Neural cell (in vitro differentiated cells): Measurements from ENCODE around the gene NDST4. TPM values are rescaled to one million over a fixed set of nuclear protein-coding genes. Genes with fewer than 3 reads are reported as not detected.

Source experiments
- H2AFZ ChIP-seq: fragments of 200-600, 300-800 bp; sonication (generic), shearing (Covaris generic); 2 replicates; pipeline ENCODE4 v1.6.0; 2014; ENCODE audit warnings: low read depth, mild to moderate bottlenecking, antibody characterized with exemption, low read length, moderate library complexity
- H3F3A ChIP-seq: fragments of 200-600 bp; shearing (Covaris generic); 2 replicates; pipeline ENCODE4 v1.6.1; 2016; ENCODE audit warnings: mild to moderate bottlenecking, moderate library complexity, mixed read lengths, antibody characterized with exemption, low read length; ENCODE audit not compliant: insufficient read depth, poor library complexity, severe bottlenecking
- H3K27ac ChIP-seq: fragments of 200-600, 300-800 bp; sonication (generic), shearing (Covaris generic); 2 replicates; pipeline ENCODE4 v1.5.1; 2014; ENCODE audit warnings: mild to moderate bottlenecking, low read length, moderate library complexity
- H3K27me3 ChIP-seq: fragments of 300-800, 200-600 bp; sonication (generic), shearing (Covaris generic); 2 replicates; pipeline ENCODE4 v1.6.0; 2014; ENCODE audit warnings: mild to moderate bottlenecking, low read depth, low read length, moderate library complexity; ENCODE audit not compliant: insufficient read depth
- H3K36me3 ChIP-seq: fragments of 300-800, 200-600 bp; sonication (generic), shearing (Covaris generic); 2 replicates; pipeline ENCODE4 v1.5.1; 2014; ENCODE audit warnings: mild to moderate bottlenecking, antibody characterized with exemption, low read length, moderate library complexity; ENCODE audit not compliant: insufficient read depth
- H3K4me2 ChIP-seq: fragments of 300-800, 200-600 bp; sonication (generic), shearing (Covaris generic); 2 replicates; pipeline ENCODE4 v1.6.0; 2014; ENCODE audit warnings: mild to moderate bottlenecking, low read length
- H3K4me3 ChIP-seq: fragments of 300-800, 200-600 bp; sonication (generic), shearing (Covaris generic); 2 replicates; pipeline ENCODE4 v1.5.1; 2014; ENCODE audit warnings: mild to moderate bottlenecking, low read length, moderate library complexity
- H3K79me2 ChIP-seq: fragments of 200-600 bp; shearing (Covaris generic); replicated peaks from 2 replicates; pipeline ENCODE4 v1.6.0; 2014; ENCODE audit warnings: mild to moderate bottlenecking, low read length, moderate library complexity; ENCODE audit not compliant: insufficient read depth
- H3K9ac ChIP-seq: fragments of 300-800, 200-600 bp; sonication (generic), shearing (Covaris generic); 2 replicates; pipeline ENCODE4 v1.6.1; 2016; ENCODE audit warnings: mild to moderate bottlenecking, low read length, mixed read lengths
- H3K9me2 ChIP-seq: fragments of 200-600 bp; shearing (Covaris generic); 2 replicates; pipeline ENCODE4 v1.6.1; 2016; ENCODE audit warnings: mild to moderate bottlenecking, low read length, mixed read lengths; ENCODE audit not compliant: insufficient read depth
- H3K9me3 ChIP-seq: fragments of 200-600, 300-800 bp; sonication (generic), shearing (Covaris generic); 2 replicates; pipeline ENCODE4 v1.6.1; 2016; ENCODE audit warnings: mild to moderate bottlenecking, mixed run types, low read length, moderate library complexity, mixed read lengths
- H4K20me1 ChIP-seq: fragments of 200-600 bp; shearing (Covaris generic); 2 replicates; pipeline ENCODE4 v1.6.1; 2016; ENCODE audit warnings: mild to moderate bottlenecking, mixed run types; ENCODE audit not compliant: insufficient read depth
- CTCF ChIP-seq: fragments of 450-650 bp; IDR thresholded peaks from 2 replicates; pipeline ENCODE4 v1.5.1; 2014; ENCODE audit warnings: antibody characterized with exemption, mild to moderate bottlenecking, moderate library complexity; ENCODE audit not compliant: poor library complexity, severe bottlenecking
- EP300 ChIP-seq: fragments of 450-650 bp; conservative IDR thresholded peaks from 2 replicates; pipeline ENCODE4 v1.6.1; 2014; ENCODE audit warnings: antibody characterized with exemption, mild to moderate bottlenecking, moderate library complexity; ENCODE audit not compliant: poor library complexity, severe bottlenecking
- EZH2 ChIP-seq: fragments of 200-600, 300-800 bp; shearing (Covaris generic), sonication (generic); IDR thresholded peaks from 2 replicates; pipeline ENCODE4 v1.6.1; 2014; ENCODE audit warnings: antibody characterized with exemption, low read length, borderline replicate concordance, mild to moderate bottlenecking; ENCODE audit not compliant: insufficient read depth, poor library complexity, severe bottlenecking
- MXI1 ChIP-seq: fragments of 450-650 bp; conservative IDR thresholded peaks from 2 replicates; pipeline ENCODE4 v1.6.1; 2014; ENCODE audit warnings: antibody characterized with exemption, mild to moderate bottlenecking; ENCODE audit not compliant: poor library complexity, severe bottlenecking
- POLR2AphosphoS5 ChIP-seq: IDR thresholded peaks from 2 replicates; pipeline ENCODE4 v1.6.1; 2012
- RAD21 ChIP-seq: fragments of 450-650 bp; conservative IDR thresholded peaks from 2 replicates; pipeline ENCODE4 v1.6.1; 2014; ENCODE audit warnings: antibody characterized with exemption, mild to moderate bottlenecking, moderate library complexity
- REST ChIP-seq: IDR thresholded peaks from 2 replicates; pipeline ENCODE4 v1.6.1; 2012; ENCODE audit warnings: borderline replicate concordance
- SMC3 ChIP-seq: fragments of 450-650 bp; conservative IDR thresholded peaks from 2 replicates; pipeline ENCODE4 v1.6.1; 2014; ENCODE audit warnings: antibody characterized with exemption, mild to moderate bottlenecking, moderate library complexity; ENCODE audit not compliant: poor library complexity
- TAF1 ChIP-seq: IDR thresholded peaks from 2 replicates; pipeline ENCODE4 v1.6.1; 2012; ENCODE audit warnings: low read depth
- polyA plus RNA-seq: library from polyadenylated mRNA; depleted of rRNA; stranded (reverse); fragments of >200 nt; gene quantifications from 2 replicates; pipeline ENCODE4 v1.2.3, GENCODE V29; 2014

NDST4 gene
- polyA plus RNA-seq, 1 donor from 2014 or later = 1.3 TPM

GRCh38 chr4:114945616-114946015, 167.8 kb downstream of the NDST4 start:
- no peak overlapping the region for H2AFZ ChIP-seq
- H3K9me3 ChIP-seq = no peaks in the 10 kb centered on the region

GRCh38 chr4:114941503-114941902, 171.9 kb downstream of the NDST4 start:
- Histone ChIP-seq H3F3A (no peaks in the 10 kb centered on the region), H3K9ac (no peak overlapping the region), H3K9me3 (no peaks in the 10 kb centered on the region), H3K4me2 (no peak overlapping the region), H3K9me2 (no peaks in the 10 kb centered on the region), H3K27me3 (no peaks in the 10 kb centered on the region), H3K36me3 (no peaks in the 10 kb centered on the region), H3K27ac (no peak overlapping the region), H3K79me2 (no peaks in the 10 kb centered on the region), H4K20me1 (no peaks in the 10 kb centered on the region), H2AFZ (no peak overlapping the region), H3K4me3 (no peak overlapping the region)
- TF ChIP-seq MXI1 = no peak
- no peak for TF ChIP-seq TAF1
- no peak for TF ChIP-seq POLR2AphosphoS5
- no peak for TF ChIP-seq RAD21
- no peak for TF ChIP-seq CTCF
- no peak for TF ChIP-seq EZH2
- TF ChIP-seq EP300 = no peak
- TF ChIP-seq SMC3 = no peak

More at GRCh38 chr4:114945616-114946015, 167.8 kb downstream of the NDST4 start:
- H3K9ac ChIP-seq = no peak overlapping the region
- no peaks in the 10 kb centered on the region for H3K27me3 ChIP-seq
- no peaks in the 10 kb centered on the region for H3K79me2 ChIP-seq
- no peaks in the 10 kb centered on the region for H3K36me3 ChIP-seq
- H4K20me1 ChIP-seq = no peaks in the 10 kb centered on the region
- H3K4me2 ChIP-seq = no peak overlapping the region
- no peak for TF ChIP-seq REST
- TF ChIP-seq TAF1 = no peak
- no peak for TF ChIP-seq POLR2AphosphoS5
- TF ChIP-seq MXI1 = no peak
- TF ChIP-seq SMC3 = no peak
- TF ChIP-seq EZH2 = no peak
- TF ChIP-seq RAD21 = no peak
- no peak for TF ChIP-seq CTCF
- TF ChIP-seq EP300 = no peak
- H3K9me2 ChIP-seq = no peaks in the 10 kb centered on the region
- H3F3A ChIP-seq = no peaks in the 10 kb centered on the region
- H3K27ac ChIP-seq = no peak overlapping the region
- H3K4me3 ChIP-seq = no peak overlapping the region
